GM12892 (cell line): ENCODE data around the gene PREX1.

Source experiments
- POLR2A ChIP-seq: IDR thresholded peaks from 2 replicates; pipeline ENCODE4 v1.6.1; 2011; ENCODE audit warnings: low read depth, low read length, control low read depth
- POLR2AphosphoS5 ChIP-seq: IDR thresholded peaks from 2 replicates; pipeline ENCODE4 v1.6.1; 2011; ENCODE audit warnings: low read depth, low read length, control low read depth
- TAF1 ChIP-seq: IDR thresholded peaks from 2 replicates; pipeline ENCODE4 v1.6.1; 2011; ENCODE audit warnings: low read depth, mild to moderate bottlenecking, control low read depth, low read length, borderline replicate concordance

DNA sequence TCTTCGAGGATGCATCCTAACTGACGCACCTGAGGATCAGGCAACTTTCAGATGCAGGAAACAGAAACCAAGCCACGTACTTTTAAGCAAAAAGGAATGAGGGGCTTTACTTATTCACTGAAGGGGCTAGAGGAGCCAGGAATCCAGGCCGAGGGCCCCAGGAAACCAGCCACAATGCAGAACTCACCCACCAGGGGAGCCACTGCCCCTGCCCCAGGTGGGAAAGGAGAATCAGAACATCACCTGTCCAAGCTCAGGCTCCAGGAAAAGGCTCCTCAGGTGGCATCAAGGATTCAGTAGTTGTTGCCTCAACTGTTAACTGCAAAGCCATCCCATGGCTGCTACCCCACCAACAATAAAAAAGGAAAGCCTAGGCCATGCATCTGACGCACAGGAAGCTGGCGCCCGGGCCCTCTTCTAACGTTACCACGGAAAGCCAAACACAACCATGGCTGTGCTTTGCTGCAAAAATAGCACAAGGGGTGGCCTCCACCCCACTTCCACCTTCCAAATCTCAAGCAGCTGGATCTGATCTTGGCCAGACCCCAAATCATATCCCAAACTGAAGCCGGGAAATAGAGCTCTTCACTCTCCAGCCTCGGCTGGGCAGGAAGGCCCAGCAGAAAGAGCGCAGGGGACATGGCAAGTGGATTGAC lies 121.0 kb downstream of the PREX1 start:
- no peak for TF ChIP-seq TAF1
- no peak for TF ChIP-seq POLR2A
- TF ChIP-seq POLR2AphosphoS5, result no peak
